COLO668 (cell line): Measurements from ENCODE around the gene SSBP4.
A peak's percentile ranks its signal among the peaks of the same experiment; 100 is the strongest.

ENCODE experiments used
- DNase-seq: peaks from one replicate; lab custom pipeline; 2025; ENCODE audit not compliant: unreplicated experiment; lab: John Stamatoyannopoulos, UW

SSBP4 gene

DNA sequence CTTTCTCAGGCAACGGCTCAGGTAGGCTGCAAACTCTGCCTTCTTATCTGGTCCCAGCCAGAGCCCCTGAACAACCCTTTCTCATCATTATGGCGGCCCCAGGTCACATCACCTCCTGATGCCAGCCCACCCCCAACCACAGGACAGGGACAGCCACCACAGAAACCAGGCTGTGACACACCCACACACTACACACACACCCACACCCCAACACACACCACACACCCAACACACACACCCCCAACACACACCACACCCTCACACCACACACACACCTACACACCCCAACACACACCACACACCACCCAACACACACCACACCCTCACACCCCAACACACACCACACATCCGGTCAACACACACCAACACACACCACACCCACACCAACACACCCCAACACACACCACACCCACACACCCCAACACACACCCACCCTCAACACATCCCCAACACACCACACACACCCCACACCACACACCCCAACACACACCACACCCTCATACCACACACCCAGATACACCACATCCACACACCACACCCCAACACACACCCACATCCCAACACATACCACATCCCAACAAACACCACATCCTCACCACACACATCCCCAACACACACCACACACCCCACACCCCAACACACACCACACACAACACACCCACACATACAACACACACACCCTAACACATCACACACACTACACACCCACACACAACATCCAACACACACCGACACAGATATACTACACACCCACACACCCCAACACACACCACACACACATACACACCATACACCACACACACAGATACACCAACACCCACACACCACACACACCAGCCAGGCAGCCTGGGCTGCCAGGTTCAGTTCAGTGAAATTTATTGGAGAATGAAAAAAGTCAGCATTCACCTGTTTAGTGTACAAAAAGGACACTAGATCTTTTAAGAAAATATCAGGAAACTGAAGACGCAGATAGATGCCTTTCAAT, 22.9 kb downstream of the SSBP4 start:
- DNase-seq: no peak

DNA sequence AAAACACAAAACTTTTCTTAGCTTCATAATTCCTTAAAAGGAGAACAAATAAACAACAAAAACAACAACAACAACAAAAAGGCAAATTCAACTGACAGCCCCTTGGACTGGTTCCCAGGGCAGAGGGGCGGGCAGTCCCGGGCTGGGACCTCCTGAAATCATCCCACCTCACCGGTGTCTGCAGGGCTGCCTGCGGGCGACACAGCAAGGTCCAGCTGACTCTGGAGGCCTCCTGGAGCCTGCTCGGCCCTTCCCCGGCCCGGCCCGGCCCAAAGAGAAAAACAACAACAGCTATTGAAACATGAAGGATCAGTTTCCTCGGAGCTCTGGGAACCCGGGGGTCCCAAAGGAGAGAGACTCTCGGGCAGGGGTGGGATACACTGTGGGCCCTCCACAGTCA, 23.7 kb downstream of the SSBP4 start:
- DNase-seq: no peak

DNA sequence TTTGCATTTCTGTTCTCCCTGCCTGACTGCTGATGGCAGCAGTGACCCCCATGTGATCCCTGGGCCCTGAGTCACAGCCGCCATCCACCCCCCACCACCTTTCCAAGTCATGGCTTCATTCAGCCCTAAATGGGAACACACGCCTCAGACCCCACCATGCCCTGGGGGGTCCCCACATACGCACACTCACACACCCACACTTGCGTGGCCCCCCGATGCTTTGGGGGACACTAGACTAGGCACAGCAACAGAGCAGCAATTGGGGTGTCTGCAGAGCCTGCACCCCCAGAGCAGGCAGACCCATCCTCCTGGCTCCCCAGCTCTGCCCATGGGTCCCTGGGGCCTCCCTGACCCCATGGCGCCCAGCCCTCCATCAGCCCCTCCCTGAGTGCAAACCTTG, 24.2 kb downstream of the SSBP4 start:
- DNase-seq: no peak

DNA sequence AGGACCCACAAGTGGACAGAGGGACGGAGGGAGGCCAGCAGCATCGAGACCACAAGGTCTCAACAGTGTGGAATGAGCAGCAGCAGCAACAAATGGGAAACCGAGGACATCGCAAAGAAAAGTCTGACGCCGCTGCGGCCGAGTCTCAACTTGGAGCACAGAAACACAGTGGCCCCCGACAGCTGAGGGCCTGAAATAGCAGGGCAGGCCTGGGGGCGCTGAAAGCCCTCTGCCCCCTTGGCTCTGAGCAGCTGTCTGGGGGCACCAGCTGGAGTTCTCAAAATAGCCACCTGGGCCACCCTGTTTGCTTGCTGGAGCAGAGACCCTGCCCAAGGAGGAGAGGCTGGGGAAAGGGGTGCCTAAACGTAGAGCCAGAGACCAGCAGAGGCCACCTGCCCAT, 24.6 kb downstream of the SSBP4 start:
- DNase-seq: no peak

DNA sequence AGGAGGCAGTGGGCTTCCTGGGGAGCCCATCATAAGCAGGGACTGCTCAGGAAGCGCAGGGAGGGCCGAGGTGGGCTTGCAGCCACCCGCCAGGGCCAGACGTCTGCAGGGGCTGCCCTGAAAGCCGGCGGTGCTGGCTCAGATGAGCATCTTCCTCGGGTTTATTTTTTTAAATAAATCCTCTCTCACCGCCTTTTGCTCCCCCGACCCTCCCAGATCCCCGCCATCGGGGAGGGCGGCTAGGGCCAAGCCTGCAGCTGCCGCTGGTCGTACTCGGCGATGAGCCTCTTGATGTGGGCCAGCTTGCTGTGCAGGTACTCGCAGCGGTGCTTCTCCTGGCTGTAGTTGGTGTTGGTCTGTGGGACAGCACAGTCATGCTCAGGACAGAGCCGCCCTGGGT, 25.3 kb downstream of the SSBP4 start:
- DNase-seq: no peak

DNA sequence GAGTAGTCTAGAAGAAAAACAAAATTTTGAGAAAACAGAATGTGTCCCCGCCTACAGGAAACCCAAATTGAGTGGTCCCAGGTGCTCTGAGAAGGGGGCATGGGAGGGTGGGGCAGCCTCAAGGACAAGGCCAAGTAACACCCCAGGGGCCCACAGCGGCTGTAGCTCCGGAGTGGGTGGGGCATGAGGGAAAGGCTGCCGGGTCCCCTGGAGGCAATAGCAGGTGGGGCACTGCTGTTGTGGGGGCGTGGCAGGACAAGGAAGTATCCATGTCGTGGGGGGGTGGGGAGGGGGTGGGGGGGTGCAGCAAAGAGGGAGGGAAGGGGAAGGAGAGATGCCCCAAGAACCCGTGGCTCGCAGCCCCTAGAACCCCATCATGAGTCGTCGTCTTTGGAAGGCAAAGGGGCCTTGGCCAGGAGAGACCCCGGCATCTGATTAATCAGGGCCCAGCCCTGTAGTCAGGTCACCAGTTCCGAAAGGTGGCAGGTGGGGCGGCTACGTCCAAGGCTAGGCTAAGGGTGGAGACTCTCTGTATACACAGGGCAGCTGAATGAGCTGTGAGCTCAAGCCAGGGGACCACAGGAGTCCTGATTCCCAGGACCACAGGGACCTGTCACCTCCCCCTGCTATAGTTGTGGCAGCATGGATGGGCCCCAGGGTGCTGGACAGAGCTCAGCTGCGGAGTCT, 26.2 kb downstream of the SSBP4 start:
- DNase-seq: no peak

DNA sequence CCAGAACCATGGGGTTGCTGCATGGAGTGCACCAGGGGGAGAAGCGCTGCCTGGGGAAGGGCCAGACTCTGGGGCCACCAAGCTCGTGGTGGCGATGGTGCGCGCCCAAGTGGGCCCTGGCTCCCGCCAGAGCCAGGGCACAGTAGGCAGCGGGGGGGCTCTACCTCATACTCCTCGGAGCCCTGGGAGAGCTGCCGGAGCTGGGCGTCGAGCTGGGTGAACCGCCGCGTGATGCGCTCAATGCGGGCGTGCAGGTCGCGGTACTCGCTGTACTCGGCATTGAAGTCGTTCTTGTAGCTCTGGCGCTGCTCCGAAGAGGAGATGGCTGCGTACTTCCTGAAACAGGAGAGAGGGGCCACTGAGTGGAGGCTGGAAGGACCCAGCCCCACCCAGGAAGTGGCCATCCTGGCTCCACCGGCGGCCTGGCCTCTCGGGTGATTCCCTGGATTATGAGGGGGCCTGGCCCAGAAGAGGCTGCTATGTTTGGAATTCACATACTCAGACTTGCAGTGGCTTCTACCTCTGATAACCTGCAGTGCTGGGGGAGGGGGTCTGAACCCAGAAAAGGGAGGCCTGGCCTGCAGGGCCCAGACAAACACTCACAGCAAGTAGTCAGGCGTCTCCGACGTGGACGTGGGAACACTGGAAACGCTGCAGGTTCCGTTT, 27.1 kb downstream of the SSBP4 start:
- no peak for DNase-seq

DNA sequence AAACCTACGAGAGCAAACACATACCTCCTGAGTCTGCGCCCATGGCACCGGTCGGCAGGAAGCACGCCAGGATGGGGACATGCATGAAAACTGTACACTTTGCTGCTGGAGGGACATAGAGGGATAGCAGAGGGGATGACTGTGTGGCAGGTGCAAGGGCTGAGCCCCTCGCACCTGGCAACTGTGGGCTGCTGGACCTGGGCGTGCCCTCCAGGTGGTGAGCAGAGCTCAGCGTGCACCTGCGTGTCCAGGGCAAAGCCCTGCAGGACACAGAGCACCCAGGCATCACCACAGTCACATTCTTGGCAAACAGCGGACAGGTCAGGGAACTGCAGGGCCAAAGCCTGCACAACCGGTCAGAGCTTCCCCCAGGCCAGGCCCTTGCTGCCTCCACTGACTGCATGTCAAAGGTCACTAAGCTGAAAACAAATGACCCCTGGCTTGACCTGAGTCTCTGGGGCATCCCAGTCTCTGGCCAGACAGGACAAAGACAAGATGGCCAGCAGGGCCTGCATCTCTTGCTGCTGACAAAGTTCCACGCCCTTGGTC, 27.7 kb downstream of the SSBP4 start:
- peak; percentile 71 for DNase-seq

DNA sequence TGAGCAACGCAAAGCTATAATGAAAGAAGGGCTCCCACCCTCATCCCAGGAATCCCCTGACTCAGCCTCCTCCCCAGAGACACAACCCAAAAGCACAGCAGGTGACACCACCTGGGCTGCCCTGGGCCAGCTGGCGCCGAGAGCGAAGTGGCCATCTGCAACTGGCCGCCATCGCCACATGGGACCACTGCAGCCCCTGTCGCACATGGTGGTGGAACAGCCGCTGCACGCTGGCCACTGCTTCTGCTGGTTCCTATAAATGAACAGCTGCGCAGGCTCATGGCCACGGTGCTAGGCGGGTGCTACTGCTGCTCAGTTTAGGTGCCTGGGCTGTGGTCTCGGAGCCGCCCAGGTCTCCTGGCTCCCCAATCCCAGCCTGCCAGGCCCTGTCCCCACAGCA, 30.4 kb downstream of the SSBP4 start:
- DNase-seq: no peak

DNA sequence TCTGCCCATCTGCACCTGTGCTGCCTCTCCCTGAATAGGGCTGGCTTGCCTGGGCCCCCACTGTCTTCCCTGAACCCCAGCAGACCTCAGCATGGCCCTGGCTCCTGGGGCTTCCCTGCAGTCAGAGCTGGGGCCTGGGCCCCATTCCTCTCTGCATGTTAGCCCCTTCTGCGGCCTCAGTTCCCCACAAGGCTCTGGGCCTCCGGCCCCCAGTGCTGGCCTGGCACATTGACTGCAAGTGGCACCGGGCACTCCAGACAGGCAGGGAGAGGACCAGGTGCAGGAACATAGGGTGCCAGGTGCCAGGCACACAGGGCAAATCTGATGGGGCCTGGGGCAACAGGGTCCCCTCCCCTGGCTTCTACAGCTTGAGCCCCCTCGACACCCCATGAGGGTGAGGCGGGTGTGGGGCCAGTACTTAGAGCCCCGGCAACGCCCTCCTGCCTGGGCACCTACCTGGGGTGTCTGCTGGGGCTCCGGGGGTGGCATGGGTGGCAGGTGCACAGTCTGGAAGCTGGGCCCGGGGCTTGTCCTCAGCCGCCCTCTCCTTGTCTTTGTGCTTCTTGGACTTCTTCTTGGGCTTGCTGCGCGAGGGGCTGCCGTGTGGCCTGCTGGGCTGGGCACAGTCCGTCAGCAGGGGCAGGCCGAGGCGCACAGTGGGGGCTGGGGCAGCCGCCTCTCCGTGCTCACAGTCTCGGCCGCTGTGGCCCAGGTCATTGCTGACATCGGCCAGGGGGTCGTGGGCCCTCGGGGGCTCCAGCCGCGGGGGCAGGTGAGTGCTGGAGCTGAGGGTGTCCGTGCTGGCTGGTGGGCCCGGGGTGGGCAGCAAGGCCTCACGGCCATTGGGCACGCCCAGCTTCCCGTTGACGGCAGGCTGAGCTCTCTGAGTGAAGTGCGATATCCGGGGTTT, 31.1 kb downstream of the SSBP4 start:
- DNase-seq: no peak

DNA sequence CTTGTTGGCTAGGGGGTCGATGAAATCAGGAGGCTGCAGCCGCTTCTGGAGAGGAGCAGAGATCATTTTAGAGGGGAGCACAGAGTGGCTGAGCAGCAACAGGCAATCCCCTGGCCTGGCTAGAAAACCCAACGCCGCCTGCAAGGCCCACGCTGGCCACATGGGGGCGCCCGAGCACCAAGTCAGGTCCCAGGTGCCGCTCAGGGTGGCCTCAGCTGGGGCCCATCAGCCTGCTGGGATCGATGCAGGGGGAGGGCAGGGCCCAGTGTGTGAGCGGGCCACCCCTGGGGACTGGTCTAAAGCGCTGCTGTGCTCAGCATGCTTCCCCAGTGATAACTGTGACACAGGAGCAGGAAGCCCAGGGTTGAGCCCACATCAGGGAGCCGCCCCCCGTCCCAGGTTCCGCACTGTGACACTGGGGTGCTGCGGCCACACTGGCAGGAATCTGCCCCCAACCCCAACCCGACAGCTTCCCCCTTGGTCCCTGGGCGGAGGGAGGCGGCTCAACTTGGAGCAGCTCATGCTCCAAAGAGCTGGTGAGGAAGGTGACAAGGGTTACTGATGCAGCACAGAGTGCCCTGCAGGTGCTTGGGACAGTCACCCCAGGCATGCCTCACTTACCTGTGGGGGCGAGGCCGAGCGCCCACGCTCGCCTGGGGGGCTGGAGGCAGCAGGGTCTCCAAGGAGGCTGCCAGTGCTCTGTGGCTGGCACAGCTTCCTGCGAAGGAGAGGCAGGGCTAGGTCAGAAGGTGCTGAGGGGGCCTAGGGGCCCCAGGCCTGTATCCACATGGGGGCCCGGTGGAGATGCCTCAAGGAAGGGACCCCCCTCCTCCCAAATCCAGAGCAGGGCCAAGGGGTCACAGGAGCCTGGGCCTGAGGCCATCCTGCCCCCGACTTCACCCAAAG, 32.0 kb downstream of the SSBP4 start:
- peak; percentile 81 for DNase-seq

DNA sequence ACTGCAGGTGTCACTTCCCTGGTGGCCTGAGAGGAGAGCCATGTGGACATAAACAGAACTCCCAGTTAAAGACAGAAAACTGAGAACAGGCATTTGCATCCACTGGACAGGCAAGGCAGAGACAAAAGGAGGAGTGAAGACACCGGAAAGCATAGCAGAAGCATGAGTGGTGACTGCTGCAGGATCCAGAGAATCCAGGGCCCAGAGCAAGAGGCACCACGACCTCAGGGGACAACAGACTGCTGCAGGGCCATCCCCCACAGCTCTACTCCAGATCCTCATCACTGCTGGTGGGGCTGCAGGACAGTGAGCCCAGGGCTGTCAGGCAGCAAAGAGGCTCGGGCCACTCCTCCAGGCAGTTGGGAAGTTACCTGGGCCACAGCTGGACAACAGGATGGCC, 33.2 kb downstream of the SSBP4 start:
- no peak for DNase-seq

DNA sequence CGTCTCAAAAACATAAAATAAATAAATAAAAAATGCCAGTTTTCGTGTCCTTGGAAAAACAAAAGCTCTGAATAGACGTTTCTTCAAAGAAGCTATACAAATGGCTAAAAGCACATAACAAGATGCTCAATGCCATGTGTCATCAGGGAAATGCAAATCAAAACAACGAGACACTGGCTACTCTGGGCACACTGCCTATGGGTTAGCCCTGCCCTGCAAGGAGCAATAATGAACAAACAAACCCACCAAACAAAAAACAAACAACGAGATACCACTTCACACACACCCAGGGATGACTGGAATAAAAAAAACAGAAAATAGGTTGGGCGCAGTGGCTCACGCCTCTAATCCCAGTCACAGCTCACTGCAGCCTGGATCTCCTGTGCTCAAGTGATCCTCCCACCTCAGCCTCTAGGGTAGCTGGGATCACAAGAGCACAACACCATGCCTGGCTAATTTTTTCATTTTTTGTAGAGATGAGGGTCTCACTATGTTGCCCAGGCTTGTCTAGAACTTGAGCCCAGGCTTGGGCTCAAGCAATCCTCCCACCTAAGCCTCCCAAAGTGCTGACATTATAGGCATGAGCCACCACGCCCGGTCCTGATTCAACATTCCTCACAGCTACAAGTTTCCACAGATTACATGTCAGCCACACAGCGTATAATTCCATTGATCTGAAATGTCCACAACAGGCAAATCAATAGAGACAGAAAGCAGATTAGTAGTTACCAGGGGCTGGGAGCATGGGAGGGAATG, 34.2 kb downstream of the SSBP4 start:
- DNase-seq: no peak

DNA sequence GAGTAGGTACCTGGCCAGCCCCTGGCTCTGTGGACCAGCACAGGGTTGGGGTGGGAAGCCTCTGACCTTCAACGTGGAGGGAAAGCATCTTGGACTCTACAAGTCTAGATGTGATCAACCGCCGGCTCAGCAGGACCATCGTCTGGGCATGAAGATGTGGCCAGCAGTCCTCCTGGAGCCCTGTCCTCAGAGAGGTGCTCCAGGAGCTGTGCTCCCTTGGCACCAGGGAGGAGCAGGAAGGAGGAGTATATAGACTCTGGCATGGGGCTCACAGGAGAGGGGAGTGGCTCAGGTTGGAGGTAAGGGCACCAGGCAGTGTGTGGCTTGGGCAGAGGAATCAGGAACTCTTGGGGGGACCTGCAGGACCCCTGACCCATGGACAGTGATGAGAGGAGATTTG, 37.1 kb downstream of the SSBP4 start:
- no peak for DNase-seq

DNA sequence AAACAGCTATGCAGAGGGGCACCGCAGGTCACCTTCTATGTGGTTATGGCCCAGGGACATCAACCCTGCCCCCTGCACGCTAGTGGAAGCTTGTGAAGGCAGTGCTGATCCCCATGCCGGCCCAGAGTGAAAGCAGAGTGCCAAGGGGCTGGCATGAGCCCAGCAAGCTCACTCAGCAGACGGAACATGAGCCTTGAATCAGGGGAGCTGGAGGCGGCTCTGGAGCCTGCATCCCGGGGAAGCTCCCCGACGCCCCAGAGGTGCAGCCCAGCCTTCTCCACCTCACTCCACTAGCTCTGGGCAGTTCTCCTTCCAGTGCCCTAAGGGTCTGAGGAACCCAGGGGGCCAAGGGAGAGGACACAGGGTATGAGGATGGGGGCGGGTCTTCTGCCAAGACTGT, 37.8 kb downstream of the SSBP4 start:
- no peak for DNase-seq

DNA sequence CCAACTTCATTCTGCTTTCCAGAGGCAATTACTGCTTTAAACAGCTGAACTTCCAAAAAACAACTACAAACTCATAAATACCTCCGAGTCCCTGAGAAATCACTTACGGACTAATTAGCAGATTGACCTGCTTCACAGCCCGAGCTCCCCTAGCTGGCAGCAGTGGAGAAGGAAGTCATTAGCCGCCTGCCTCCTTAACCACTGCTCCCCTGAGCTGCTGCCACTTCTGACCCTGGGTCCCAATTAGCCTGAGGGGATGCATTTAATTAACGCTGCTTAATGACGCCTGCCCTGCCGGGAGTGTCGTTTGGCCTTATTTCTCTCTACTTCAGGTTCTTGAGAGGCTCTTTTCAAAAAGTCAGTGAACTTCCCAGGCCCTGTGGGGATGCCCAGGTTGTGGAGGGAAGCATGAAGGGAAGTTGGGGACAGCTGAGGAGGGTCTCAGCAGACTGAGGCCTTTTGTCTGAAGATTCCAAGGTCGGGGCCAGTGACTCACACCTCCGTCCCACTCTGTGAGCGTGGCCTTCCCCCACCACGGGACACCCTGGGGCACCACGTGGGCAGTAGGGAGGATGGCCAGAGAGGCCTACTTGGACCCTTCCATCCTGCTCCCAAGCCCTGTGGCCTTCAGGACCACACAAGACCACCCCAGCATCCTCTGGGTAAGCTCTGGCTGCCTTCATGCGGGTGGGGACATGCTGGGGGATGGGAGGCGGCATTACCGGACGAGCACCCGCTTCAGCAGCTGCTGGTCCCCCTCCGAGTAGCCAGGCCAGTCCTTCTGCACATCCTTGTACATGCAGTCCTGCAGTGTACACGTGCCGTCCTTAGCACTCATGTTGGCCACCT, 38.5 kb downstream of the SSBP4 start:
- no peak for DNase-seq

DNA sequence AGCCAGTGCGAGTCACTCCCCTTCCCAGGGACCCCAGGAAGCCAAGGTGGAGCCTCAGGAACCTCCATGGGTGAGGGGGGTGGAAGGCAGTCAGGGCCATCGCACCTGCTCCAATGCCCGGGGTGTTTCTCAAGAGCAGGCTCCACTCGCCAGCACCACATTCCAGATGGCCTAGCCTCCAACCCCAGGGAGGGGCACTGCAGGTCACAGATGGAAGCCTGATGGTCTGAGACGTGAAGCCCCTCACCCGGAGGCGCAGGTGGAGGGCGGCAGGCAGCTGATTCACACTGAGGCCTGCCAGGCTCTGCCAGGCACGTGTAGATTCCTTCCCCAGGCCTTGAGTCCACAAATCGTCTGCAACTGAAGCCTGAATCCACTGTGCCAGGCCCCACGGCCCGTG, 41.7 kb downstream of the SSBP4 start:
- no peak for DNase-seq

DNA sequence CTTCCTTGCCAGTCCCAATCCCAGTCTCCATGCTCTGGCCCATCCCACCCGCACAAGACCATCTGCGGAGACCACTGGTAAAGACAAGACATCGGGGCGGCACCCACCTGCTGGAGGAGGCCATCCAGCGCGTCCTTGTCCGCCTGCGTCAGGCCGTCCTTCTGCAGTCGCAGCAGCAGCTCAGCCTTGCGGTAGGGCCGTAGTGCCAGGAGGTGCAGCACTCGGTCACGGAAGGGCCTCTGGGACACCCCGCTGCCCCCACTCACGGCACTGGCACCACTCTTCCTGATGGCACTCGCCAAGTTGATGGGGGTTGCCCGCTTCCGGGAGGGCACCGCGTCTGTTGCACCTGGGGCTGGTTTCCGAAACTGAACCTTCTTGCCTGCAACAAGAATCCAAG, 42.3 kb downstream of the SSBP4 start:
- no peak for DNase-seq
